ENCODE results near the gene BCL6B.
"Not testable (repeated sequence)": the region's sequence is repeated elsewhere in the genome, so short reads cannot be mapped to it uniquely, and the experiment has no call there.

The BCL6B gene

GRCh38 chr17:7034955-7035590 is 12.2 kb downstream of the BCL6B start:
- no peak for DNase-seq

- peak; percentile 96 for DNase-seq
These were observed 12.9 kb downstream of the BCL6B start, which contains the start of gene SLC16A13 for GRCh38 chr17:7035591-7036368. Gene SLC16A13, plus strand, starts transcription at chr17:7036015. Its CDS starts 368 bp downstream, at chr17:7036383.

- DNase-seq: no peak
These were observed 15.4 kb downstream of the BCL6B start for GRCh38 chr17:7038025-7038862.

- no peak for DNase-seq
These were observed 17.0 kb downstream of the BCL6B start for GRCh38 chr17:7039832-7040231.

- DNase-seq: peak; percentile 81
These were observed 19.0 kb downstream of the BCL6B start for GRCh38 chr17:7041607-7042500.

GRCh38 chr17:7042501-7043181 is 19.8 kb downstream of the BCL6B start:
- DNase-seq: peak; percentile 82

- no peak for DNase-seq
These were observed 20.3 kb downstream of the BCL6B start for GRCh38 chr17:7043182-7043496.

GRCh38 chr17:7043497-7044198 is 20.8 kb downstream of the BCL6B start, which contains the start of gene SLC16A11:
Gene SLC16A11, minus strand, starts transcription at chr17:7044092. Its CDS starts 579 bp downstream, at chr17:7043513.
- DNase-seq: peak; percentile 79

- DNase-seq: no peak
These were observed 22.8 kb downstream of the BCL6B start for GRCh38 chr17:7045492-7046126.

- peak; percentile 73 for DNase-seq
These were observed 23.4 kb downstream of the BCL6B start for GRCh38 chr17:7046127-7046724.

GRCh38 chr17:7046725-7047397 is 24.0 kb downstream of the BCL6B start:
- DNase-seq: peak; percentile 80

- no peak for DNase-seq
These were observed 24.7 kb downstream of the BCL6B start for GRCh38 chr17:7047566-7047965.

GRCh38 chr17:7048968-7049367 is 26.1 kb downstream of the BCL6B start:
- DNase-seq: no peak

GRCh38 chr17:7050583-7050982 is 27.7 kb downstream of the BCL6B start:
- DNase-seq: not testable (repeated sequence)

- no peak for DNase-seq
These were observed 33.5 kb downstream of the BCL6B start for GRCh38 chr17:7056386-7056785.

- DNase-seq: no peak
These were observed 36.1 kb downstream of the BCL6B start for GRCh38 chr17:7058831-7059447.

GRCh38 chr17:7060165-7060891 is 37.5 kb downstream of the BCL6B start:
- peak; percentile 71 for DNase-seq

GRCh38 chr17:7063518-7064094 is 40.8 kb downstream of the BCL6B start:
- no peak for DNase-seq

Data from activated CD8-positive, alpha-beta memory T cell treated with anti-CD3 and anti-CD28 coated beads for 24 hours (primary cell).